Activated CD4-positive, CD25-positive, alpha-beta regulatory T cell treated with anti-CD3 and anti-CD28 coated beads, Interleukin-2, amount 50 U/mL, for 24 hours (primary cell): ENCODE results near the gene DENND1A.
A peak's percentile ranks its signal among the peaks of the same experiment; 100 is the strongest.
"Not testable (repeated sequence)": the region's sequence is repeated elsewhere in the genome, so short reads cannot be mapped to it uniquely, and the experiment has no call there.

Experiments used
- ATAC-seq, 2 donors: fragments of 150-1000 bp; cut with Tn5 transposase; one replicate each; pipeline ENCODE4 v1.10.0; 2021; ENCODE audit warnings: mild to moderate bottlenecking in 1 of 2, moderate library complexity in 1 of 2

DENND1A gene

GRCh38 chr9:123914517-123915196 is 15.3 kb downstream of the DENND1A start:
- ATAC-seq, result no peak

DNA sequence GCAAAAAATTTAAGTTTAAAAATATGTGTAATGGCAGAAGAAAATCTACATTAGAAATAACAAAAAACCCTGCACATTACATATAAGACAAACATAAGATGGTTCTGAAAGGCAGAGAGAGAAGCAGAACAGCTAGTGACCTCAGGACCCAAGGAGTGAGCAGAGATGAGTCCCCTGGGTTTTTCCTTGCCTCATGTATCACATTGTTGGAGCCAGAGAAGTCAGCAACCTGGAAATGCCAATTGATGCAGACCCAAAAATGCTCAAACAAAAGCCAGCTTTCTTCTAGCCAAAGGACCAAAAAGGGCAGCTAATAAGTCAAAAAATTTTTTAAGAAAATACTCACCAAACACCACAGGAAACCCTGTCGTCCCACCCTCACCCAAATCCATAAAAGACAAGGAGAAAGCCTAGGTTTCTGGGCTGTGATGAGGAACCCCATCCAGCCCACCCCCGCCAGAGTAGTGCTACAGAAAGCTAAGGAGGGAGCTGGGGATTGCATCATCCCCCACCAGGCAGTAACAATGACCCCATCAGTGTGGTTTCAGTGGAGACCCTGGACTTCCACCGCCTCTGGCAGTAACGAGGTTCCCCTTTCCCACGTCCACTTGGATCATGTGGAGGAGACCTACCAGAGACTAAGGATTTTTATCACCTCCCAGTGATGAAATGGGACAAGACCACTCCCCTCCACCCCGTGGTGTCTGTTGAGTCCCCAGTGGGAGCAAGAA is 17.6 kb downstream of the DENND1A start:
- ATAC-seq, result no peak

DNA sequence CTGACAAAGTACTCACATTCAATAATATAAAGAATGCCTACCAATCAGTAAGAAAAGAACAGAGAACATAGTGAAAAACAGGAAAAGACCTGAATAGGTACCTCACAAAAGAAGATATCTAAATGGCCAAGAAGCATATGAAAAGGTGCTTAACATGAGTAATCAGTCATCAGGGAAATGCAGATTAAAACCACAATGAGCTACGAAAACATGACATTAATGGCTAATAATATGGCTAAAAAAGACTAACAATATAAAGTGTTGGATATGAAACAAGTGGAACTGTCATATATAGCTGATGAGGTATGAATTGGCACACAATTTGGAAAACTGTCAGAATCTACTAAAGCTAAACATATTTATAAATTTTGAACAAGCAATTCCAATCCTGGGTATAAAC is 18.9 kb downstream of the DENND1A start:
- no peak for ATAC-seq

GRCh38 chr9:123909192-123909591 is 20.7 kb downstream of the DENND1A start:
- ATAC-seq, result not testable (repeated sequence)

DNA sequence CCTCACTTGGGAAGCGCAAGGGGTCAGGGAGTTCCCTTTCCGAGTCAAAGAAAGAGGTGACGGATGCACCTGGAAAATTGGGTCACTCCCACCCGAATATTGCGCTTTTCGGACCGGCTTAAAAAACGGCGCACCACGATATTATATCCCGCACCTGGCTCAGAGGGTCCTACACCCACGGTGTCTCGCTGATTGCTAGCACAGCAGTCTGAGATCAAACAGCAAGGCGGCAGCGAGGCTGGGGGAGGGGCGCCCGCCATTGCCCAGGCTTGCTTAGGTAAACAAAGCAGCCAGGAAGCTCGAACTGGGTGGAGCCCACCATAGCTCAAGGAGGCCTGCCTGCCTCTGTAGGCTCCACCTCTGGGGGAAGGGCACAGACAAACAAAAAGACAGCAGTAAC is 26.4 kb downstream of the DENND1A start:
- ATAC-seq, result not testable (repeated sequence)

- no peak for ATAC-seq
Measured at GRCh38 chr9:123894822-123895221, 35.1 kb downstream of the DENND1A start.

- ATAC-seq, result no peak
Measured at GRCh38 chr9:123893831-123894460, 36.0 kb downstream of the DENND1A start.

DNA sequence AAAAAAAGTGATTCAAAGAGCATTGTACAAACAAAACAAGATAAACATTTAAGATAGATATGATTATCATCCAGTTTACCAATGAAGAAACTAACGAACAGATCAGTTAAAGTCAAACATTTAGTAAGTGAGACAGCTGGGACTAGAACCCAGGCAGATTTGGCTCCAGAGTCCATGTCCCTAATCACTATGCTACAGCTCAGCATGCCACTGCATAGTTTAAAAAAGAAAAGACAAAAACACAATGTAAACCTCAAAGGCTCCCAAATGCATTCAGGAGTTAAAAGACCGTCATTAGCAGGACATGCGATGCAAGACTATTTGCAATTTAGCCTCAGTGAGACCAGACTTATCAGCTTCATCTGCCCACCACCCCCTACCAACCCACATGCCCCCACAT is 36.8 kb downstream of the DENND1A start:
- no peak for ATAC-seq

DNA sequence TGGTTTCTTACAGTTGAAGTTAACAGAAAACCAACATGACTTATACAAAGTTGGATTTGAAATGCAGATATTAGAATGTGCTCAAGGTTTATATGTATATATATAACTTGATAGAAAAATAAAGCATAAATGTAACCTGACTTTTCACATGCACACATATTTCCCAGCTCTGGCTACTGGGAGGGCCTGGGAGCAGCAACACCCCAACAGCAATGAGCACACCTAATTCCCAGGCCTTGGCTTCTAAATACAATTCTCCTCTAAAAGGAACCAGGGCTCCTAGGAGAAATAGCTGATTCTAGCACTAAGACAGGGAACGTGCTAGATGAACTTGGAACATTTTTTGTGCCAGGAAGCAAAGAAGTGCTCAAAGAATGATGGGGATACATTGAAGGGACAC is 42.1 kb downstream of the DENND1A start:
- ATAC-seq, result no peak

DNA sequence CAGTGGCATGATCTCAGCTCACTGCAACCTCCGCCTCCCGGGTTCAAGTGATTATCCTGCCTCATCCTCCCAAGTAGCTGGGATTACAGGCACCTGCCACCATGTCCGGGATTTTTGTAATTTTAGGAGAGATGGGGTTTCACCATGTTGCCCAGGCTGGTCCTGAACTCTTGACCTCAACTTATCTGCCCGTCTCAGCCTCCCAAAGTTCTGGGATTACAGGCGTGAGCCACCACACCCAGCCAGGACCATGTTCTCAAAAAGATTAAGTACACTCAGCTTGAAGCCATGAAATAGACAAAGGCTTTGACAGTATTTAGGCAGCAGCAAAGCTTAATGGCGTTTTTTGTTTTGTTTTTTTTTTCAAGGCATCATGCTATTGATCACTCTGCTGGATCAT is 44.1 kb downstream of the DENND1A start:
- not testable (repeated sequence) for ATAC-seq

DNA sequence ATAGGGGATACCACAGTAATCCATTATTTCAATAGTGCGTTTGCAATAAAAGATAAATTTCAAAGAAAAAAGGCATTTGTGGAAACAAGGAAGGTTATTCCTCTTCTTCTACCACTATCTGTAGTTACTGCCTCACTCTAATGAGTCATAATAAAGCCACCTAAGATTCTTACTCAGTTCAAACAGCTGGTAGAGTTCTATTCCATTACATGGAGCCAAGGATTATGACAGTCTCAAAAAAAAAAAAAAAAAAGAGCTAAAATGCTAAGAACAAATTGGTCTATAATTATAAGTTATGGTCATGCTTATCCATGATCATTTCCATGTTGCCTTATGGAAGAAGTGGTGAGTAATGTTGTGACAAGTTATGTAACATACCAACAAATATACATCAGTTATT is 46.3 kb downstream of the DENND1A start:
- ATAC-seq, result no peak

DNA sequence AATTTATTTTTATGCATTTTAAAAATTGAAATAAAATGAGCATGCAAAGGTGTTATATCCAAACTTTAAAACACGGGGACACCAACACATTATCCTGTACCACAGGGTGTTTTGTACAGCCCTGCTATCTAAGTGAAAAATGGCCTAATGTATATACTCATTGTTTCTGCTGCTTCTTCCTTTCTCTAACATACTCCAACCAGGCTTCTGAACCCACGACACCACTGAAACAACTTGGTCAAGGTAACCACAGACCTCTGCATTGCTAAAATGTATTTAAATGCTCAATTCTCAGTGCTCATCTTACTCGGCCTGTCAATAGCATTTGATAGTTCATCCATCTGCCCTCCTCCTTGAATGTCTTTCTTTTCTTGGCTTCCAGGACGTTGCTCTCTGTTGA is 48.3 kb downstream of the DENND1A start:
- ATAC-seq, result no peak

- no peak for ATAC-seq
Measured at GRCh38 chr9:123880420-123880819, 49.5 kb downstream of the DENND1A start.

- ATAC-seq, result no peak
Measured at GRCh38 chr9:123876750-123877149, 53.2 kb downstream of the DENND1A start.

DNA sequence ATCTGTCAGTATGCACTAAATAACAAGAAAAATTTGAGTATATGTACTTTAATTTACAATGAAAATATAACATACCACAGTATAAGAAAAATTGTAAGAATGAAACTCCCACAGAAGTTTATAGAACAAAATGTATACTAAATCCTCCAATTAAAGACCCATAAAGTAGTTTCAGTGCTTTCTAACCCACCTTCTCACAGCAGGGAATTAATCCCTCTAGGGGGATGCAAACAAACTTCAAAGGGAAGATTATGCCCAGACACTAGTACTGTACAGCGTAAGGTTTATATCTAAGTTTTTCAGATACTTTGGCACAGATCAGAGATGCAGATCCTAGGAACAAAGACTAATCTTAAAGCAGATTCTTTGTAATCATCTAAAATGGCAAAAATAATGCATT is 57.2 kb downstream of the DENND1A start:
- ATAC-seq, result no peak

GRCh38 chr9:123871781-123872180 is 58.1 kb downstream of the DENND1A start:
- ATAC-seq, result no peak

GRCh38 chr9:123868002-123868401 is 61.9 kb downstream of the DENND1A start:
- no peak for ATAC-seq

- no peak for ATAC-seq
Measured at GRCh38 chr9:123867034-123867433, 62.9 kb downstream of the DENND1A start.

GRCh38 chr9:123866497-123866896 is 63.4 kb downstream of the DENND1A start:
- peak in 1 of 2 donors; percentile 10 for ATAC-seq

- ATAC-seq, result no peak
Measured at GRCh38 chr9:123865226-123866000, 64.5 kb downstream of the DENND1A start.

GRCh38 chr9:123864251-123864650 is 65.7 kb downstream of the DENND1A start:
- ATAC-seq, result no peak

DNA sequence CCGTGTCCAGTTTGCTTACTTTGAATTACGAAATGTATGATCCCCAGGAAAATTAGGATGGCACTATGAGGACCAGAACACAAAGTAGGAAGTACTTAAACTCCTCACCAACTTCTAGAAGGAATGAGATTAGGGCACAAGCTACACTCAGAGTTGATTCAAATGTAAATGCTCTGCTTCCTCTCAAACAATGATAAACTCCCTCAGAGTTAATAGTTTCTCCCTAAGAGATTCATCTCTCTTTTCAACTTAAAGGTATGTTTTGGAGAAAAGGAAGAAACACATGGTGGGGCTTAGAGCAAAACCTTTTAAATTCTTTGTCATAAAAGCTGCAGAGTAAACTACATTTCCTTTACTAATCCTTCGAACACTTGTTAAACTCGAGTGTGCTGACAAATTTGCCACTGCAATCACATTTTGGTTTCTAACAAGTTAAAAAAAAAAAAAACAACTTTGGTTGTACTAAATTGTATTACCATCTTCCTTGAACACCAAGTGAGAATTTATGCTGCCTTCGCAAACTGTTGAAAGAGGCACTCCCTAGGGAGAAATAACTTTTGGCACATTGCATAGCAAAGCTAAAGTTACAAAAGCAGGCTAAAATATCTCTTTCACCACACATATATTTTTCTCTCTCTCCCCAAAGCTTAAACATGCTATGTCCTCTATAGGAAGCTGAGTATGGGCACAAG is 66.6 kb downstream of the DENND1A start:
- no peak for ATAC-seq

GRCh38 chr9:123861756-123862120 is 68.2 kb downstream of the DENND1A start:
- no peak for ATAC-seq
